GM12892 (cell line): ENCODE results near the gene ZNF337.

Source experiments
- POLR2A ChIP-seq: IDR thresholded peaks from 2 replicates; pipeline ENCODE4 v1.6.1; 2011; ENCODE audit warnings: low read depth, low read length, control low read depth
- POLR2AphosphoS5 ChIP-seq: IDR thresholded peaks from 2 replicates; pipeline ENCODE4 v1.6.1; 2011; ENCODE audit warnings: low read depth, low read length, control low read depth
- TAF1 ChIP-seq: IDR thresholded peaks from 2 replicates; pipeline ENCODE4 v1.6.1; 2011; ENCODE audit warnings: low read depth, mild to moderate bottlenecking, control low read depth, low read length, borderline replicate concordance

DNA sequence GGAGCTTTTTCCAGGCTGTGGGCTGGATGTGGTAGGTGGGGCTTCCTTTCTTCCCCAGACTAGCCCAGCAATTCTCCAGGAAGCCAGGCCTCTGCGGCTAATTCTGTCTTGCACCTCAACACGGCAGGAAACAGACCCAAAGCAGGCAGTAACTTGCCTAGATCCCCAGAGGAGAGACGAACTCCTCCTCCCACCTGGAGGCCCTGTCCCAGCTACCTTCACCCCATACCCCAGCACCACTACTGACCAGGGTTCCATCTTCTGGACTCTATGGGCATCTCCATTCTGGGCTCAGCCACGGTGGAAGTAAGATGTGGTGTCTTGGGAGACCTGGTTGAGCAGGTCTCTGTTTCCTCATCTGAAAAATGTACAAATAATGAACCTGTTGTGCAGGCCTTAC lies 48.4 kb upstream of the ZNF337 start:
- TF ChIP-seq POLR2A (no peak), POLR2AphosphoS5 (no peak), TAF1 (no peak)
